HTERT RPE-1 (cell line): Measurements from ENCODE around the gene FAAH2.
"Not testable (repeated sequence)": the region's sequence is repeated elsewhere in the genome, so short reads cannot be mapped to it uniquely, and the experiment has no call there.

ENCODE experiments used
- in situ Hi-C: fragments of 300-500 bp; cut with MboI; formaldehyde crosslinking; loops from 4 replicates; pipeline ENCODE4 v1.14.3; 2020; ENCODE audit warnings: low sequenced_read_pairs

The FAAH2 gene

GRCh38 chrX:57286507-57287251 lies at the start of gene FAAH2:
TSS of gene FAAH2 (plus strand) at chrX:57286706. CDS start at chrX:57286826, 120 bp downstream.
- in situ Hi-C loops = no loop called here

- in situ Hi-C loops = no loop called here
These were observed 44.5 kb upstream of the FAAH2 start for GRCh38 chrX:57241967-57242366.

GRCh38 chrX:57251965-57252364 lies 34.5 kb upstream of the FAAH2 start:
- in situ Hi-C loops = no loop called here

- in situ Hi-C loops = no loop called here
These were observed 21.4 kb upstream of the FAAH2 start for GRCh38 chrX:57265126-57265525.

- in situ Hi-C loops = no loop called here
These were observed 20.2 kb upstream of the FAAH2 start for GRCh38 chrX:57266275-57266674.

- in situ Hi-C loops = no loop called here
These were observed 19.6 kb upstream of the FAAH2 start for GRCh38 chrX:57266871-57267270.

GRCh38 chrX:57267308-57267707 lies 19.2 kb upstream of the FAAH2 start:
- in situ Hi-C loops = no loop called here

GRCh38 chrX:57270980-57271379 lies 15.5 kb upstream of the FAAH2 start:
- in situ Hi-C loops = no loop called here

- in situ Hi-C loops = no loop called here
These were observed 3.9 kb upstream of the FAAH2 start for GRCh38 chrX:57282568-57282967.

- in situ Hi-C loops = no loop called here
These were observed 1.5 kb upstream of the FAAH2 start for GRCh38 chrX:57285001-57285400.

- in situ Hi-C loops = no loop called here
These were observed 2.6 kb downstream of the FAAH2 start for GRCh38 chrX:57289089-57289488.

- in situ Hi-C loops = no loop called here
These were observed 8.5 kb downstream of the FAAH2 start for GRCh38 chrX:57294961-57295360.

GRCh38 chrX:57295679-57296078 lies 9.2 kb downstream of the FAAH2 start:
- in situ Hi-C loops = not testable (repeated sequence)

- in situ Hi-C loops = no loop called here
These were observed 27.2 kb downstream of the FAAH2 start for GRCh38 chrX:57313583-57314215.

- in situ Hi-C loops = no loop called here
These were observed 42.5 kb downstream of the FAAH2 start for GRCh38 chrX:57329008-57329407.

- in situ Hi-C loops = not testable (repeated sequence)
These were observed 49.3 kb downstream of the FAAH2 start for GRCh38 chrX:57335790-57336189.

- in situ Hi-C loops = no loop called here
These were observed 67.1 kb downstream of the FAAH2 start for GRCh38 chrX:57353472-57354132.

GRCh38 chrX:57364145-57364544 lies 77.6 kb downstream of the FAAH2 start:
- in situ Hi-C loops = no loop called here

- in situ Hi-C loops = no loop called here
These were observed 79.9 kb downstream of the FAAH2 start for GRCh38 chrX:57366430-57366829.

GRCh38 chrX:57367649-57368048 lies 81.1 kb downstream of the FAAH2 start:
- in situ Hi-C loops = no loop called here

GRCh38 chrX:57368158-57368557 lies 81.7 kb downstream of the FAAH2 start:
- in situ Hi-C loops = no loop called here

- in situ Hi-C loops = no loop called here
These were observed 92.8 kb downstream of the FAAH2 start for GRCh38 chrX:57379296-57379695.
